NB4 (cell line): ENCODE results near the gene MYOZ3.

Source experiments
- MAX ChIP-seq: IDR thresholded peaks from 2 replicates; pipeline ENCODE4 v1.6.1; 2011; ENCODE audit warnings: low read depth, low read length
- POLR2A ChIP-seq: IDR thresholded peaks from 2 replicates; pipeline ENCODE4 v1.6.1; 2011; ENCODE audit warnings: mild to moderate bottlenecking; ENCODE audit not compliant: insufficient read length; ENCODE audit errors: extremely low read depth
- TF ChIP-seq, protein P1 (sequence below): IDR thresholded peaks from one replicate; pipeline ENCODE4 v1.5.1; 2012; ENCODE audit warnings: low read depth, low read length

- TF ChIP-seq, protein P1, sequence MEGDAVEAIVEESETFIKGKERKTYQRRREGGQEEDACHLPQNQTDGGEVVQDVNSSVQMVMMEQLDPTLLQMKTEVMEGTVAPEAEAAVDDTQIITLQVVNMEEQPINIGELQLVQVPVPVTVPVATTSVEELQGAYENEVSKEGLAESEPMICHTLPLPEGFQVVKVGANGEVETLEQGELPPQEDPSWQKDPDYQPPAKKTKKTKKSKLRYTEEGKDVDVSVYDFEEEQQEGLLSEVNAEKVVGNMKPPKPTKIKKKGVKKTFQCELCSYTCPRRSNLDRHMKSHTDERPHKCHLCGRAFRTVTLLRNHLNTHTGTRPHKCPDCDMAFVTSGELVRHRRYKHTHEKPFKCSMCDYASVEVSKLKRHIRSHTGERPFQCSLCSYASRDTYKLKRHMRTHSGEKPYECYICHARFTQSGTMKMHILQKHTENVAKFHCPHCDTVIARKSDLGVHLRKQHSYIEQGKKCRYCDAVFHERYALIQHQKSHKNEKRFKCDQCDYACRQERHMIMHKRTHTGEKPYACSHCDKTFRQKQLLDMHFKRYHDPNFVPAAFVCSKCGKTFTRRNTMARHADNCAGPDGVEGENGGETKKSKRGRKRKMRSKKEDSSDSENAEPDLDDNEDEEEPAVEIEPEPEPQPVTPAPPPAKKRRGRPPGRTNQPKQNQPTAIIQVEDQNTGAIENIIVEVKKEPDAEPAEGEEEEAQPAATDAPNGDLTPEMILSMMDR: no peak
- TF ChIP-seq MAX: 0 out of 2 replicates have a peak, but pooled peaks have one; percentile 23
- TF ChIP-seq POLR2A: no peak
Observed at GRCh38 chr5:150640311-150641005, 20.6 kb upstream of the MYOZ3 start, which contains the start of gene SYNPO.
